ENCODE data around the gene CDH23.

Gene CDH23

GRCh38 chr10:71627956-71628355 is 231.2 kb downstream of the CDH23 start:
- H3K27me3 ChIP-seq (ENCODE audit: control insufficient read depth, insufficient read depth, low read length): no peaks in the 10 kb centered on the region
- H3K4me1 ChIP-seq: peaks cover 19% of the 10 kb centered on the region
- no peak overlapping the region for H3K4me2 ChIP-seq (ENCODE audit: low read length)
- peaks cover 9% of the 10 kb centered on the region for H3K79me2 ChIP-seq
- H3K27ac ChIP-seq: no peak overlapping the region
- no peak overlapping the region for H2AFZ ChIP-seq
- no peaks in the 10 kb centered on the region for H3K36me3 ChIP-seq (ENCODE audit: control insufficient read depth, insufficient read depth, low read length)
- no peak for TF ChIP-seq CTCF (IDR thresholded peaks at IDR 0.05)
- no peak overlapping the region for H3K4me3 ChIP-seq (ENCODE audit: low read depth, low read length)
- no peak overlapping the region for H3K9ac ChIP-seq
- no peaks in the 10 kb centered on the region for H3K9me3 ChIP-seq (ENCODE audit: control insufficient read depth, low read length)

- Histone ChIP-seq H3K27ac (no peak overlapping the region), H3K4me3 (ENCODE audit: low read depth, low read length) (no peak overlapping the region), H3K27me3 (ENCODE audit: control insufficient read depth, insufficient read depth, low read length) (no peaks in the 10 kb centered on the region), H3K79me2 (peaks cover 13% of the 10 kb centered on the region), H3K36me3 (ENCODE audit: control insufficient read depth, insufficient read depth, low read length) (no peaks in the 10 kb centered on the region), H2AFZ (no peak overlapping the region), H3K4me2 (ENCODE audit: low read length) (no peak overlapping the region), H3K4me1 (peaks cover 22% of the 10 kb centered on the region), H3K9me3 (ENCODE audit: control insufficient read depth, low read length) (no peaks in the 10 kb centered on the region), H3K9ac (no peak overlapping the region)
- TF ChIP-seq CTCF (IDR thresholded peaks at IDR 0.05): no peak
Observed at GRCh38 chr10:71629131-71629530, 232.4 kb downstream of the CDH23 start.

GRCh38 chr10:71630168-71630567 is 233.4 kb downstream of the CDH23 start:
- no peaks in the 10 kb centered on the region for H3K36me3 ChIP-seq (ENCODE audit: control insufficient read depth, insufficient read depth, low read length)
- TF ChIP-seq CTCF (IDR thresholded peaks at IDR 0.05): no peak
- H3K9ac ChIP-seq: no peak overlapping the region
- H3K27ac ChIP-seq: no peak overlapping the region
- H3K9me3 ChIP-seq (ENCODE audit: control insufficient read depth, low read length): no peaks in the 10 kb centered on the region
- no peak overlapping the region for H3K4me3 ChIP-seq (ENCODE audit: low read depth, low read length)
- H3K4me1 ChIP-seq: peaks cover 30% of the 10 kb centered on the region
- no peaks in the 10 kb centered on the region for H3K27me3 ChIP-seq (ENCODE audit: control insufficient read depth, insufficient read depth, low read length)
- H3K79me2 ChIP-seq: peaks cover 16% of the 10 kb centered on the region
- no peak overlapping the region for H3K4me2 ChIP-seq (ENCODE audit: low read length)
- no peak overlapping the region for H2AFZ ChIP-seq

GRCh38 chr10:71631007-71631861 is 234.5 kb downstream of the CDH23 start:
- Histone ChIP-seq H3K27me3 (ENCODE audit: control insufficient read depth, insufficient read depth, low read length) (no peaks in the 10 kb centered on the region), H3K9ac (no peak overlapping the region), H3K36me3 (ENCODE audit: control insufficient read depth, insufficient read depth, low read length) (no peaks in the 10 kb centered on the region), H2AFZ (no peak overlapping the region), H3K4me2 (ENCODE audit: low read length) (no peak overlapping the region), H3K27ac (no peak overlapping the region), H3K9me3 (ENCODE audit: control insufficient read depth, low read length) (no peaks in the 10 kb centered on the region), H3K79me2 (peaks cover 20% of the 10 kb centered on the region), H3K4me3 (ENCODE audit: low read depth, low read length) (no peak overlapping the region), H3K4me1 (peaks cover 30% of the 10 kb centered on the region)
- TF ChIP-seq CTCF (IDR thresholded peaks at IDR 0.05): no peak
